ENCODE measurements around the gene A2ML1. TPM values are rescaled to one million over a fixed set of nuclear protein-coding genes. Genes with fewer than 3 reads are reported as not detected.

A2ML1 gene
- total RNA-seq, 1 experiment from 2014 or later = not detected

GRCh38 chr12:8823565-8824300 is 1.3 kb downstream of the A2ML1 start:
- Mint-ChIP-seq H3K4me3 (ENCODE audit: unreplicated experiment) (no peak overlapping the region), H3K27me3 (ENCODE audit: insufficient read depth, unreplicated experiment) (no peaks in the 10 kb centered on the region), H3K36me3 (ENCODE audit: insufficient read depth, unreplicated experiment) (no peaks in the 10 kb centered on the region), H3K27ac (ENCODE audit: low read depth, unreplicated experiment) (no peak overlapping the region), H3K4me1 (ENCODE audit: insufficient read depth, unreplicated experiment) (no peaks in the 10 kb centered on the region), H3K9me3 (ENCODE audit: unreplicated experiment) (no peaks in the 10 kb centered on the region)
- POLR2A ChIA-PET = interaction anchor here (0.6 to 0.7 kb wide), 2 partner anchors 59 to 136 kb away, joined by 3 to 5 read pairs; no protein-coding TSS in a partner anchor
- TF ChIP-seq, protein P1, sequence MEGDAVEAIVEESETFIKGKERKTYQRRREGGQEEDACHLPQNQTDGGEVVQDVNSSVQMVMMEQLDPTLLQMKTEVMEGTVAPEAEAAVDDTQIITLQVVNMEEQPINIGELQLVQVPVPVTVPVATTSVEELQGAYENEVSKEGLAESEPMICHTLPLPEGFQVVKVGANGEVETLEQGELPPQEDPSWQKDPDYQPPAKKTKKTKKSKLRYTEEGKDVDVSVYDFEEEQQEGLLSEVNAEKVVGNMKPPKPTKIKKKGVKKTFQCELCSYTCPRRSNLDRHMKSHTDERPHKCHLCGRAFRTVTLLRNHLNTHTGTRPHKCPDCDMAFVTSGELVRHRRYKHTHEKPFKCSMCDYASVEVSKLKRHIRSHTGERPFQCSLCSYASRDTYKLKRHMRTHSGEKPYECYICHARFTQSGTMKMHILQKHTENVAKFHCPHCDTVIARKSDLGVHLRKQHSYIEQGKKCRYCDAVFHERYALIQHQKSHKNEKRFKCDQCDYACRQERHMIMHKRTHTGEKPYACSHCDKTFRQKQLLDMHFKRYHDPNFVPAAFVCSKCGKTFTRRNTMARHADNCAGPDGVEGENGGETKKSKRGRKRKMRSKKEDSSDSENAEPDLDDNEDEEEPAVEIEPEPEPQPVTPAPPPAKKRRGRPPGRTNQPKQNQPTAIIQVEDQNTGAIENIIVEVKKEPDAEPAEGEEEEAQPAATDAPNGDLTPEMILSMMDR (IDR thresholded peaks at IDR 0.05; ENCODE audit: unreplicated experiment) = no peak
- DNase-seq (ENCODE audit: unreplicated experiment) = no peak
- no TSS peak for BruUV-seq (replicated peaks)
- intact Hi-C loops (cut with micrococcal nuclease) = no loop called here
- CTCF ChIA-PET = interaction anchor here (0.6 to 2.4 kb wide), 4 partner anchors 36 to 142 kb away, joined by 4 to 6 read pairs (median 5); no protein-coding TSS in a partner anchor

- Mint-ChIP-seq H3K27me3 (ENCODE audit: insufficient read depth, unreplicated experiment) (no peaks in the 10 kb centered on the region), H3K9me3 (ENCODE audit: unreplicated experiment) (no peaks in the 10 kb centered on the region), H3K4me1 (ENCODE audit: insufficient read depth, unreplicated experiment) (no peaks in the 10 kb centered on the region), H3K27ac (ENCODE audit: low read depth, unreplicated experiment) (no peak overlapping the region), H3K4me3 (ENCODE audit: unreplicated experiment) (no peak overlapping the region), H3K36me3 (ENCODE audit: insufficient read depth, unreplicated experiment) (no peaks in the 10 kb centered on the region)
- DNase-seq (ENCODE audit: unreplicated experiment) = peak; percentile 13
- POLR2A ChIA-PET = interaction anchor here (0.8 kb wide), 1 partner anchor 132 kb away, joined by 5 read pairs; no protein-coding TSS in a partner anchor
- no TSS peak for BruUV-seq (replicated peaks)
- TF ChIP-seq, protein P1 (IDR thresholded peaks at IDR 0.05; ENCODE audit: unreplicated experiment) = no peak
- intact Hi-C loops (cut with micrococcal nuclease) = no loop called here
- CTCF ChIA-PET = interaction anchor here (0.7 to 1.4 kb wide), 3 partner anchors 62 to 126 kb away, joined by 3 to 5 read pairs (median 4); no protein-coding TSS in a partner anchor
Measured at GRCh38 chr12:8827551-8828256, 5.3 kb downstream of the A2ML1 start.

DNA sequence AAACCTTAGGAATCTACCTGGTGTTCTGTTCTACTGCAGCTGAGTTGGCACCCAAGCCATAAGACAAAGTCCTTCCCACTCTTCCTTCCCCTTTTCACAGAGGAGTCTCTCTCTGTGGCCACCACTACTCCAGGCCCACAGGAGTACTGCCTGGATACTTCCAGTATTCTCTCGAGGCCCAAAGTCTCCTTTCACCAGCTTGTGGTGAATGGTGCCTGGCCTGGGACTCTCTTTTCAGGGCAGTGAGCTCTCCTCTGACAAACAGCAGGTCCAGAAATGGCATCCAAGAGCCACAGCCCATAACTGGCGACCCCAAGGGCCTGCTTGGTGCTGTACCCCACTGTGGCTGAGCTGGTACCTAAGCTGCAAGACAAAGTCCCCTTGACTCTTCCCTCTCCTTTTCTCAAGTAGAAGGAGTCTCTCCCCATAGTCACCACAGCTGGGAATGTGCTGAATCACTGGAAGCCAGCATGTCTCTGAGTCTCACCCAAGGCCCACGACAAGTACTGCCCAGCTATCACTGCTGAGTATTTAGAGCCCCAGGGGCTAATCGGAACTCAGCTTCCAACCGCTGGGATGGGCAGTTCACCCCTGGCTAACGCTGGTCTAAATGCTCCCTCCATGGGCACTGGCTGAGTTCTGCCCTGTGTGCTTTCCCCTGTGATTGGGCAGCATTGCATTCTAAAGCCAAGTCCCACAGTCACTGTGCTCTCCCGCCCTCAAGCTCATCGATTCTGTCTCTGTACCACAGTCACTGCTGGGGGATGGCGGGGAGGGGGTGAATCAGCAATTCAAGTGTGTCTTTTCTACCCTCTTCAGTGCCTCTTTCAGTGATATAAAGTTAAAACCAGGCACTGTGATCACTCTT is 6.1 kb downstream of the A2ML1 start:
- POLR2A ChIA-PET = interaction anchor here (0.8 kb wide), 1 partner anchor 133 kb away, joined by 5 read pairs; no protein-coding TSS in a partner anchor
- no TSS peak for BruUV-seq (replicated peaks)

More for the DNA sequence above, 6.1 kb downstream of the A2ML1 start:
- no peaks in the 10 kb centered on the region for H3K9me3 Mint-ChIP-seq (ENCODE audit: unreplicated experiment)
- no peaks in the 10 kb centered on the region for H3K36me3 Mint-ChIP-seq (ENCODE audit: insufficient read depth, unreplicated experiment)
- CTCF ChIA-PET = interaction anchor here (0.6 to 1.4 kb wide), 6 partner anchors 61 to 1097 kb away, joined by 3 to 5 read pairs (median 4); no protein-coding TSS in a partner anchor
- no peak overlapping the region for H3K4me3 Mint-ChIP-seq (ENCODE audit: unreplicated experiment)
- H3K4me1 Mint-ChIP-seq (ENCODE audit: insufficient read depth, unreplicated experiment) = no peaks in the 10 kb centered on the region
- H3K27ac Mint-ChIP-seq (ENCODE audit: low read depth, unreplicated experiment) = no peak overlapping the region
- H3K27me3 Mint-ChIP-seq (ENCODE audit: insufficient read depth, unreplicated experiment) = no peaks in the 10 kb centered on the region
- no peak for DNase-seq (ENCODE audit: unreplicated experiment)
- intact Hi-C loops (cut with micrococcal nuclease) = no loop called here
- TF ChIP-seq, protein P1 (IDR thresholded peaks at IDR 0.05; ENCODE audit: unreplicated experiment) = no peak
